Measurements from ENCODE around the gene CYP17A1.
"Not testable (repeated sequence)": the region's sequence is repeated elsewhere in the genome, so short reads cannot be mapped to it uniquely, and the experiment has no call there.

The CYP17A1 gene, protein sequence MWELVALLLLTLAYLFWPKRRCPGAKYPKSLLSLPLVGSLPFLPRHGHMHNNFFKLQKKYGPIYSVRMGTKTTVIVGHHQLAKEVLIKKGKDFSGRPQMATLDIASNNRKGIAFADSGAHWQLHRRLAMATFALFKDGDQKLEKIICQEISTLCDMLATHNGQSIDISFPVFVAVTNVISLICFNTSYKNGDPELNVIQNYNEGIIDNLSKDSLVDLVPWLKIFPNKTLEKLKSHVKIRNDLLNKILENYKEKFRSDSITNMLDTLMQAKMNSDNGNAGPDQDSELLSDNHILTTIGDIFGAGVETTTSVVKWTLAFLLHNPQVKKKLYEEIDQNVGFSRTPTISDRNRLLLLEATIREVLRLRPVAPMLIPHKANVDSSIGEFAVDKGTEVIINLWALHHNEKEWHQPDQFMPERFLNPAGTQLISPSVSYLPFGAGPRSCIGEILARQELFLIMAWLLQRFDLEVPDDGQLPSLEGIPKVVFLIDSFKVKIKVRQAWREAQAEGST

DNA sequence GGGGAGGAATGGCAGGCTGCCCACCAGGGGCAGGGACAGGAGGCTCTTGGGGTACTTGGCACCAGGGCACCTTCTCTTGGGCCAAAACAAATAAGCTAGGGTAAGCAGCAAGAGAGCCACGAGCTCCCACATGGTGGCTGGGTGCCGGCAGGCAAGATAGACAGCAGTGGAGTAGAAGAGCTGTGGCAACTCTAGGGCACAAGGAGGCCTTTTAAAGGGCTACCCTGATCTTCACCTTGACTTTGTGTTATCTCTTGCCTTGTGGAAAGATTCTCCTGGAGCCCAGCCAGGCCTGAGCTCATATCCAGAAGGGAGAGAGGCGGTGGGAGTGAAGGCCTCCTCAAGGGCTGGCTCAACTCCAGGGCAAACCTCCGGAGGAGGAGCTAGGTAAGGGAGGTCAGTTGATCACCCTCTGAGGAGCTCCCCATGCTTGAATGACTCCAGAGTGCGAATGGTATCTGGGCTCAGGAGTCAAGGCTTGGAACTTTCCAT lies at the start of gene CYP17A1:
CYP17A1 (minus strand) TSS at position 184 of the 492 bp plus-strand sequence; CDS start at position 132, 52 bp downstream.
- no peak for DNase-seq

DNA sequence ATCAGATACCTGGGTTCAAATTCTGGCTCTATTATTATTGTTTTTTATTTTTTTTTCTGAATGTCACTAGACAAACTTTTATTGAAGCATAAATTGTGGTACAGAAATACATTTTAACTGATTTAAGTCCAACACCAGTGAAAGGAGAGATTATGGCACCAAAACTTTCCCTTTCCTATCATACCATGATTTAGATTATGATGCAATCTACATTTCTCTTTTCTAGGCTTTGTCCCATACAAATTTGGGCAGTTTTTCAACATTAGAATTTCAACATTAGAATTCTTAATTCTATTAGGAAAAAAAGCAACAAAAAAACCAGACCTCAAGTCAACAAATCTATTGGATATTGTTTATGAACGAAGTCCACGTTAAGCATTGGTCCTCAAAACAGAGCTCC lies 43.0 kb upstream of the CYP17A1 start:
- no peak for DNase-seq

DNA sequence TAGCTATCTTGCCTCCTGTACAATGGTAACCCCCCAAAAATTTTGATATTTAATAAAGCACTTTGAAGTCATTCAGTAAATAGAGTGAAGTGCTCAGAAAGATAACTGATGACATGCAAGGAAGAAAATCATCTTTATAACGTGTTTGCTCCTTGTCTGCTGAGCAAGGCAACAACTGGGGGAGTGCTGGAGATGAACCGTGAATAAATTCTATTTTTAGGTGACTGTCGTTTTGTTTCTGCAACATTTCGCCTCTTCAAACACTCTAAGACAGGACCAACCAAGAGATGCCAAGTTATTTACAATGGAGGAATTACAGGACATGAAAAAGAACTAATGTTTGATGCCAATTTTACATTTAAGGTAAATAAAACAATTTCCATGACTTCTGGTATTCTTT lies 41.4 kb upstream of the CYP17A1 start:
- DNase-seq: no peak

DNA sequence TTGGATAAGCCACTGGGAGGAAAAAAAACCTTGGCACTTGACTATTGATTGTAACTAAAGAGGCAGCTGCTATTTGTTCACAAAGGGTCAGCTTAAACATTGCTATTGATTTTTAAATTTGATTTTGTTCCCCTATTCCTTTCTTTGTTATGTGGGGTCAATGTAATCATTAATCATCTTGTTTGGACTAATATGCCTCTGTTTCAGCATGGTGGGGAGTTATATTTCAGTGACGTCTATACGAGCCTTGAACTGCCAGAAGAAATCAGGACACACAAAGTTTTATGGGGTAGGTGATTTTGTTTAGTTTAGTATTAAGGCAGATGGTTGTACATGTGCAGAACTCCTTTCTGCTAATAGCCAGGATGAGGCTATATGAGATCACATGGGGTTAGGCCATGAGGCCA lies 39.5 kb upstream of the CYP17A1 start:
- DNase-seq: no peak

DNA sequence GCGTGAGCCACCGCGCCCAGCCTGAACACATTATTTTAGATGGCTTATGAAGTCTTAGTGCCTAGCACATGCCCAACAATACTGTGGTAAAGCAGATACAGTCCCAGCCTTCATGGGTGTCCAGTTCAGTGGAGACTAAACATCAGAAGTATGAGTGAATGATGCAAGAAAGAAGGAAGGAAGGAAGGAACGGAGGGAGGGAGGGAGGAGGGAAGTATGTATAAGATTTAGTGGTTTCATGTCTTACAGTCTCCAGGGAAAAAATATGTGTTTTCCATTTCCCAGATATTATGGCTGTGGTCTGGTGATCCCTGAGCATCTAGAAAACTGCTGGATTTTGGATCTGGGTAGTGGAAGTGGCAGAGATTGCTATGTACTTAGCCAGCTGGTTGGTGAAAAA lies 35.0 kb upstream of the CYP17A1 start:
- DNase-seq: no peak

DNA sequence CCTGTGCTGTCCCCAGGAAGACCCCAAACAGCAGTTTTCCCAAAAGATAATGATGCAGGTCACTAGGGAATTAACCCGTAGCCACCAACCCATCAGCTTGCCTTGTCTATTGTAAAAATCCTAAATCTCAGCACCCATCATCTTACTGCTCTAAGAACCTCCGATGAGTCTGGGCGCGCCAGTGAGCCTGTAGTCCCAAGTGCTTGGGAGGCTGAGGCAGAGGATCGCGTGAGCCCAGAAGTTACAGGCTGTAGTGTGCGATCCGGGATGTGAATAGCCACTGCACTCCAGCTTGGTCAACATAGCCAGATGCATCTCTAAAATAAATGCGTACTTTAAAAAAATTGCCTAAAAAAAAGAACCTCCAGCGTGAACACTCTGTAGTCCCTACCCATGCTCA lies 33.0 kb upstream of the CYP17A1 start:
- DNase-seq: no peak

DNA sequence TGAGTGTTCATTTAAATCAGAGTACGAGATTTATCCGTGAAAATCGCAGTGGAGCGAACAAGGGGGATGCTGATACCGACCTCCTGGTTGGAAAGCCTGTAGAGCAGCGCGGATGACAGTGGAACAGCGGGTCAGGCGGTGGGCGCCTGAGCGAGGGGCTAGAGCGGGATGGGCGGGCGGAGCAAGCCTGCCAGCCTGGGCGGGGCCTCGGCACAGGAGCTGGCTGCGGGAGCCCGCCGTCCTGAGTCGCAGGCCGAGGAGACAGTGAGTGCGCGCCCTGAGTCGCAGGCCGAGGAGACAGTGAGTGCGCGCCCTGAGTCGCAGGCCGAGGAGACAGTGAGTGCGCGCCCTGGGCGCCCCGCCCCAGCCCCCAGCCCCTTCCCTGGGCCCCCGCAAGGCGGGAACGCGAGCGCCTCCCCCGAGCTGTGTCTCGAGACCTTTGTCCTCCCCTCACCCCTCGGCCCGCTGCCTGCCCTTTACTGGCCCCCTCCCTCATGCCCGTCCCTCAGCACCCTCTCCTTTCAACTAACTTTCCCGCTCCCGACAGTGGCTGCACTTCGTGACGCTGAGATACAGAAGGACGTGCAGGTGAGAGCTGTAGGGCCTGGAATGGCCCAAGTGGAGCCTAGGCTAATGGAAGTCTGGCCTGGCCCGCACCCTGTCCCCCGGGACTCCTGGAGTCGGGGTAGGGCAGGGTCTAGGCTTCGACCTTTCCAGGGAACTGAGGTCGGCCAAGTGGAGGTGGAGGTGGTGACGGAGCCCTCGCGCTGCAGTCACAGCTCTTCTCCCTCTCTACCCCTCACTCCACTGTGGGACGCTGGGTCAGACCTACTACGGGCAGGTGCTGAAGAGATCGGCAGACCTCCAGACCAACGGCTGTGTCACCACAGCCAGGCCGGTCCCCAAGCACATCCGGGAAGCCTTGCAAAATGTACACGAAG lies 32.3 kb upstream of the CYP17A1 start, which contains the start of gene AS3MT:
AS3MT (plus strand) TSS at position 213 of the 941 bp plus-strand sequence; CDS start at position 336, 123 bp downstream.
- no peak for DNase-seq

DNA sequence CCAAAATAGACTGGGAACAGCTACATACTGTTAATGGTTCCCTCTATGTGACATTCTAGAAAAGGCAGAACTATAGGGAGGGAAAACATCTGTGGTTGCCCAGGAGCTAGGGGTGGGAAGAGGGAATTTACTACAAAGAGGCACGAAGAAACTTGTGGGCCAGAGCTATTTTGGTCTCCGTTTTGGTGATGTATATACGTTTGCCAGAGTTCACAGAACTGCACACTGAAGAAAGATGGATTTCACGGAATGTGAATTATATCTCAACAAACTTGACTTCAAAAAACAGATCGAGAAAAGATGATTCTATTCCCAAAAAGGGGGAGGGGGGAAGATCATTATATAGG lies 31.7 kb upstream of the CYP17A1 start:
- no peak for DNase-seq

DNA sequence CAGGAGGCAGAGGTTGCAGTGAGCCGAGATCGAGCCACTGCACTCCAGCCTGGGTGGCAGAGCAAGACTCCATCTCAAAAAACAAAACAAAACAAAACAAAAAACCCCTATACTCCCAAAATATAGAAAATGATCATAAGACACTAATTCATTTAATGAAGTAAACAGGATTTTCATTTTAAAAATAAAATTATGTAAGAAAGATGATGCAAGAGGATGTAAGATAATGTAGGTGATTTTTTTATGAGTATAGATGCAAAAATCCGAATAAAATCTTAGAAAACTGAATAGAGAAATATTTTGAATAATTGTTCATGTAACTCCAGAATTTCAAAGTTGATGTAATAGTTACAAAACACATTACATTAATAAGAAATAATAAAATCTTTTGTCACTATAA lies 28.4 kb upstream of the CYP17A1 start:
- no peak for DNase-seq

DNA sequence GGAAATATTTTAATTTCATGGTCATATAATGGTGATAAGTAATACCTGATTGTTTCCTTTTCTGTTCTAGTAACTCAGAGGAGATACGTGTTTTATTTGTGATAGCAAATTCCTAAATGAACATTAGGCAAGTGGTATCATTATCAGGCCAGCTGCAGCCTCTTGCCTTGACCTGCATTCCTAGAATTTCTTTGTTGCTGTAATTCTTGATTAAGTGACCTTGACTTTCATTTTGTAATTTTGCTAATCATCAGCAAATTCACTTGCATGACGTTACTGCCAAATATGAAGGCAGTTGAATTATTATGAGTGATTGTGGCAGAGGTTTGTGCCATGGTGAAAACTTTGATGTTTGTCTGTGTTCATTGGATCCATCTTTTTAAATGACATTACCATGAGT lies 26.4 kb upstream of the CYP17A1 start:
- DNase-seq: no peak

DNA sequence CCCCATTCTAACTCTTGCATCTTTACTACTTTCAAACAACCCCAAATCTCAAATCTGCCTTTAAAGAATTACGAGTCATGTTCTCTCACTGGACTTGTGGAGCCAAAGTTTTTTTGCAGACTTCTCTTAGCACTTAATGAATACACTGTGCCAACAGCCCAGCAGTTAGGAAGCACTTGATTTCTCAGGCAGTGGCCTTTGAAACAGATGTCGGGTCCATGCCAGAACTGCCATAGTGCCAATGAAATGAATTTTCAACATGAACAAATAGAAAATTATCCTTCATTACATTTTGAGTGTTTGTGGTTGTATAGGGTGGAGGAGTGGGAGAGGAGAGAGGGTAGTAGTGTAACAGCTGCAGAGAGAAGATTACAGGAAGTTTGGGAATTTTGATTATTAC lies 22.7 kb upstream of the CYP17A1 start:
- no peak for DNase-seq

DNA sequence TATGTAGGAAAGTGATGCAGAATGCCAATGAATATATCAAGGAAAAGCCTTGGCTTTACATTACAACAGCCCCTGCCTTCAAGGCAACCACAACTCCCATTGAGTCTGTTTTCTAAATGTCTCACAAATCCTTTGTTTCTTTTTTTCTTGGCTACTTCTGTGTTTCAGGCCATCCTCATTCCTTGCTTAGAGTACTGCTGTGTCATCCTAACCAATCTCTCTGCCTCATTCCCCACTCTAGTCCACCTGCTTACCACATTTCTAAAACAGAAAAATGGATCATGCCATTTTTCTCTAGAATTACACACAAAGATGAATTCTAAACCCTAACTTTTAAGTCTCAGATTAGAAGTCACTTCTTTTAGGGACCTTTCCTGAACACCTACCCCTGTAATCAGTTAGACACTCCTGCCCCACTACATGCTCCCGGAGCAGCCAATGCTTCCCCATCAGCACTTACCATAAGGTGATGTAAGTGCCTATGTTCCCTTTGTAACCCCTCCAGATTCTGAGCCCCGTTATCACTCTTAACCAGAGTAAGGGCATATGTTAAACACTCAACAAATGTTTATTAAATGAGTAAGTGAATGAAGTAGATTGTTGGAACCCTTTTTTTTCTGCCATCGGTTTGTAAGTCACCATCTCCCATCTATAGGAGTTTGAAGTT lies 19.7 kb upstream of the CYP17A1 start:
- DNase-seq: no peak

DNA sequence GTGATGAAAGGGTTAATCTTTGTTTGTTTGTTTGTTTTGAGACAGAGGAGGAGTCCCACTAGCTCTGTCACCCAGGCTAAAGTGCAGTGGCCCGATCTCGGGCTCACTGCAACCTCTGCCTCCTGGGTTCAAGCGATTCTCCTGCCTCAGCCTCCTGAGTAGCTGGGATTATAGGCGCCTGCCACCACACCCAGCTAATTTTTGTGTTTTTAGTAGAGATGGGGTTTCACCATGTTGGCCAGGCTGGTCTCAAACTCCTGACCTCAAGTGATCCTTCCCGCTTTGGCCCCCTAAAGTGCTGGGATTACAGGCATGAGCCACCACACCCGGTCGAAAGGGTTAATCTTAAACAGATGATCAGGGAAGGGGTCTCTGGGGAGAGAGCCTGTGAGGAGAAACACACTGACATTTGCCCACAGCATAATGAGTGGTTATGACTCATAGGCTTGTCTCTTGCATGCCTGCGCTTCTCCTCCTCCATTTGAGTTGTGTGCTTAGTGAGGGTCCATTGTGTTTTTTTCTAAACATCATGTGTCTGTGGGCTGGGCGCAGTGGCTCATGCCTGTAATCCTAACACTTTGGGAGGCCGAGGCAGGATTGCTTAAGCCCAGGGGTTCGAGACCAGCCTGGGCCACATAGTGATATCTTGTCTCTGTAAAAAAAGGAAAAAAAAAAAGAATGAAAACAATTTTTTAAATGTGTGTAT lies 18.7 kb upstream of the CYP17A1 start:
- DNase-seq: not testable (repeated sequence)

DNA sequence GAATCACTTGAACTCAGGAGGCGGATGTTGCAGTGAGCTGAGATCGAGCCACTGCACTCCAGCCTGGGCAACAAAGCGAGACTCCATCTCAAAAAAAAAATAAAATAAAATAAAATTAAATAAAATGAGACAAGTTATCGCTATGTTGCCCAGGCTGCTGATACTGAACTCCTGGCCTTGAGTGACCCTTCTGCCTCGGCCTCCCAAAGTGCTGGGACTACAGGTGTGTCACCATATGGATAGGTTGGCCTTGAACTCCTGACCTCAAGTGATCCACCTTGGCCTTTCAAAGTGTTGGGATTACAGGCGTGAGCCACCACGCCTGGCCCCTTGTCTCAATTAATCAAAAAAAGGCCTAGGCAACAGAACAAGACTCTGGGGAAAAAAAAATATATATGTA lies 16.0 kb upstream of the CYP17A1 start:
- DNase-seq: not testable (repeated sequence)

DNA sequence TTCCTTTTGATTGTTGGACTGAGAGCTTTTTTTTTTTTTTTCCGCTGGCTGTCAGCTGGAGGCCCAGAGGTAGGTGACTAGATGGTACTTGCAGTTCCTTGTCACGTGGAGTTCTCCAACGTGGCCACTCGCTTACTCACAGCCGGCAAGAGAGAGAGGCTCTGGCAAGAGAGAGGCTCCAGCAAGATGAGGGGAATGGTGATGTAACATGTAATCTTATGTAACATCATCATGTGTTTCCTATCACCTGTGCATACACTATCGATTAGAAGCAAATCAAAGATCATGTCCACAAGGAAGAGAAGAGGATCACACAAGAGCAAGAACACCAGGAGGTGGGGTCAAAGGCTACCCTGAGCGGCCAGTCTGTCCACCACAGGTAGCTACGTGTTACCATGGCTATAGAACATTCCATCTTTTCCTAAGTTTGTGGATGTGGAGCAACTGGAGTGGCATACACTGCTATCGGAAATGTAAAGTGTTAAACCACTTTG lies 12.9 kb upstream of the CYP17A1 start:
- no peak for DNase-seq

DNA sequence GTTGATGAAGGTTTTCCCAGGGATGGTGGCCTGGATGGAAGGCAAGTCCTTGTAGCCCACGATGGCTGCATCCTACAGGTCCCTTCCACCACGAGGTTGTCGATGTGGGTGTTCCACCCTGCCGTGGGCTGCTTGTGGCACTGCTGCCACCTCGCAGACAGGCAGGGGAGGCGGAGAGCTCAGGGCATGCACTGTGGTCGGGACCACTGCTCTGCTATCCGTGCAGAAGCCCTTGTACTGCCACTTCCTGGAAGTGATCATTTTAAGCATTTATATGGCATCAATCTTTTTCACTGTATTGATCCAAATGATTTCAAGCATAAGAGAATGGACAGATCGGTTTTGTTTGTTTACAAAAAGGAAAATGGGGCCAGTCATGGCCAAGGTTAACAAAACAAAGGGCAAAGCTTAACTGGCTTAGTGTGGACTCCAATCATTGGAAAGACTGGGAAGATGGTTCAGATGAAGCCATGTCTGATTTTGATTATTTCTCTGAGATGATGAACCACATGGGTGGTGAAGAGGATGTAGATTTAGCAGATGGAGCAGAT lies 8.2 kb upstream of the CYP17A1 start:
- DNase-seq: no peak

DNA sequence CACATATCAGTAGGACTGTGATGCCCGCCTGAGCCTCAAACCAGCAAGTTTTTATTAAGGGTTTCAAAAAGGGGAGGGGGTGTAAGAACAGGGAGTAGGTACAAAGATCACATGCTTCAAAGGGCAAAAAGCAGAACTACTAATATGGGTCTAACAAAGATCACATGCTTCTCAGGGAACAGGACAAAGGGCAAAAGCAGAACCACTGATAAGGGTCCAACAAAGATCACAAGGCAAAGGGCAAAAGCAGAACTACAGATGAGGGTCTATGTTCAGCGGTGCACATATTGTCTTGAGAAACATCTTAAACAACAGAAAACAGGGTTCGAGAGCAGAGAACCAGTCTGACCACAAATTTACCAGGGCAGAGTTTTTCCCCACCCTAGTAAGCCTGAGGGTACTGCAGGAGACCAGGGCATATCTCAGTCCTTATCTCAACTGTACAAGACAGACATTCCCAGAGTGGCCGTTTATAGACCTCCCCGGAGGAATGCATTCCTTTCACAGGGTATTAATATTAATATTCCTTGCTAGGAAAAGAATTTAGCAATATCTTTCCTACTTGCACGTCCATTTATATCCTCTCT lies 7.1 kb upstream of the CYP17A1 start:
- DNase-seq: not testable (repeated sequence)

DNA sequence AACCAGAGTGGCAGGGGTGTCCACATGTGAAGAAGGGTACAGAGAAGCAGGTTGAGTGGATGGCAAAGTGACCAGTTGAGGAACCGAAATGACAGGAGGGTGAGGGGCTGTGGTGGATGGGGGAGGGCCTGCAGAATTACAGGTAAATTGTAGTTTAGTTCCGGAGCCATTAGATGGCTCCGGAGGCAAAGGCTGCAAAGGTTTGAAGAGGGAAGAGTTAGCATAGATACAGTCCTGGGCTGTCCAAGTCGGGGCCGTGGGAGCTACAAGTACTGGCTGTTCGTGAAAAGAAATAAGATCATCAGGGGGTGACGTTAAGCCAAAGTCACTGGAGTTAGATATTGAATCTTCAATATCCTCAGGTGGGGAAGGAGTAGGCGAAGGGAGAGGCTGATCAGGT lies 5.9 kb upstream of the CYP17A1 start:
- DNase-seq: not testable (repeated sequence)

DNA sequence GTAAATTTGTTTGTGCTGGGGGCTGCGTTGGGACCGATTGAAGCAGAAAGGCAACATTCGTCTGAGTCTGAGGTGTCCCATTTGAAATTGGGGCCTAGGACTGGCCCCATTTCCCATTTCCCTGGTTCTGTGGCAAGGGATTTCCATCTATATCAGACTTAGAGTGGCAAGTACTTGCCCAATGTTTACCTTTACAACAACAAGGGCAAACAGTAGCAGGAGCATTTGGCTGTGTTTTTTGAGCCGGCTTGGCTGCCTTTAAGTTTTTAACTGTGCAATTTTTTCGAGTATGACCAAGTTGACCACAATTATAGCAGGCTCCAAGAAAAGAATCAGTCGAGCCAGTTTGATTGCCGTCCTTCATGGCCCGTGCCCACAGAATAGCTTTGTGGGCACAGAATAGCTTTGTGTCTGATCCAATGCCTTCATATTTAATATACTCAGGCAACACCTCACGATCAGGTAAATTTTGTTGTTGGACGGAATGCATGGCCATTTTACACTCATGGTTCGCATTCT lies 4.7 kb upstream of the CYP17A1 start:
- no peak for DNase-seq

DNA sequence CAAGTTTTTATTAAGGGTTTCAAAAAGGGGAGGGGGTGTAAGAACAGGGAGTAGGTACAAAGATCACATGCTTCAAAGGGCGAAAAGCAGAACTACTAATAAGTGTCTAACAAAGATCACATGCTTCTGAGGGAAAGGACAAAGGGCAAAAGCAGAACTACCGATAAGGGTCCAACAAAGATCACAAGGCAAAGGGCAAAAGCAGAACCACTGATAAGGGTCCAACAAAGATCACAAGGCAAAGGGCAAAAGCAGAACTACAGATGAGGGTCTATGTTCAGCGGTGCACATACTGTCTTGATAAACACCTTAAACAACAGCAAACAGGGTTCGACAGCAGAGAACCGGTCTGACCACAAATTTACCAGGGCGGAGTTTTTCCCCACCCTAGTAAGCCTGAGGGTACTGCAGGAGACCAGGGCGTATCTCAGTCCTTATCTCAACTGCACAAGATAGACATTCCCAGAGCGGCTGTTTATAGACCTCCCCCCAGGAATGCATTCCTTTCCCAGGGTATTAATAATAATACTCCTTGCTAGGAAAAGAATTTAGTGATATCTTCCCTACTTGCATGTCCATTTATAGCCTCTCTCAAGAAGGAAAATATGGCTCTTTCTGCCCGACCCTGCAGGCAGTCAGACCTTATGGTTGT lies 1.2 kb upstream of the CYP17A1 start:
- DNase-seq: not testable (repeated sequence)

All from CD4-positive, alpha-beta T cell treated with Interleukin-6 for 4 hours (primary cell).